HuH-7 (cell line): ENCODE measurements around the gene TBC1D9.

Source experiments
- DNase-seq: peaks from one replicate; pipeline ENCODE4 v3.0.0; 2011; ENCODE audit warnings: low spot score

The TBC1D9 gene

DNA sequence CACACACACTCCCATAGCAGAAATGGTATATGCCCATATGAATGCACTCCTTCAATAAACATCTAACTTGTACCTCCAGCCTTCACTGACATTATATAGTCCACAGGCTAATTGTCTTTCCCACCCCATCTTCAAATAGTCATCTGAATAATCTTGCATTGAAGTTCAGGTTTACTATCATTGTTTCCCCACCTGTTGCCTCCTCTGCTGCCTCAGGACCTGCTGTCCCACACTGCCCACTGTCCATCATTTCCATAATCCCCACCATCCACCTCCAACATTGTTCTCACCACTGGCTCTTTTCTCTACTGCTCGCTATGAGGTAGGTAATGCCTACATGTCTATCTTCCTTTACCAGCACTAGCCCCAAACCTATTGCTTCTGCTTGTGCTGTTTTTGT, 66.1 kb downstream of the TBC1D9 start:
- no peak for DNase-seq

DNA sequence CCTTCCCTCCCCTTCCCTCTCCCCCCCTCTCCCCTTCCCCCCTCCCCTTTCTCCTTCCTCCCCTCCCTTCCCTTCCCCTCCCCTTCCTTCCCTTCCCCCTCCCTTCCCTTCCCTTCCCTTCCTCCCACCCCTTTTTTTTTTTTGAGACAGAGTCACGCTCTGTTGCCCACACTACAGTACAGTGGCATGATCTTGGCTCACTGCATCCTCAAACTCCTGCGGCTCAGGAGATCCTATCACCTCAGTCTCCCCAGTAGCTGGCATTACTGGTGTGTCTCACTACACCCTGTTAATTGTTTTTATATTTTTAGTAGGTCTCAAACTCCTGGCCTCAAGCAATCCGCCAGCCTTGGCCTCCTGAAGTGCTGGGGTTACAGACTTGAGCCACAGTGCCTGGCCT, 66.6 kb downstream of the TBC1D9 start:
- DNase-seq = no peak

DNA sequence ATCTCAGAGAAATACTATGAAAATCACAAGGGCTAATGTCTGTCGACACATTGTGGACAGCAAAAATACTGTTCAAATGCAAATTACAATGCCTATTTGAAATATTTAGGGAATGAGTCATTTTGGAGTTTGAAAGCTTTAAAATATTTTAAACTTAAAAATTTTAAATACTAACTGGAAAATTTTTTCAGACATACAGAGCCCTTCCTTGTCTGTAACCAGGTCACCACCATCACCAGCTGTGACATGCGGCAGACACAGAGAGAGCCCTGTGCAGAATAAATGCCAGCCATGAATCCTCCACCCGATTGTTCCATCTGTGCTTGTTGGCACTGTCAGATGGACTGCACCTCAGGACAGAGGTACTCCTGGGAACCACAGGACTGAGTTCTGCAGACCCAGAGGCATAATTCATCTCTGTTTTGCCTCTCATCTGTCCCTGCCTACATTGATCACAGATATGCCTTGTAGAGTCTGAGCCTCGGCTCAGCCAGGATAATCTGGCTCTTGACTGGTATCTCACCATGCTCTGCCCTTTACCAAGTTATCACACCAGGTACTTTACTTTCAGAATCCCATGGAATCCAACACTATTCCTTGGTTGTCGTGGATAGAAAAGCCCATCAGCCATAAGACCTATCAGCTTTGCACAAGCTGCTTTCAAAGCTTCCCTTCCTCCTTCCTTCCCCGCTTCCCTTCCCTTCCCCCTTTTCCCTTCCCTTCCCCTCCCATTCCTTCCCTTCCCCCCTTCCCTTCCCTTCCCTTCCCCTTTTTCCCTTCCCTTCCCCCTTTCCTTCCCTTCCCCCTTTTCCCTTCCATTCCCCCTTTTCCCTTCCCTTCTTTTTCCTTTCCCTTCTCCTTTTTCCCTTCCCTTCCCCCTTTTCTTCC, 67.2 kb downstream of the TBC1D9 start:
- DNase-seq = no peak

DNA sequence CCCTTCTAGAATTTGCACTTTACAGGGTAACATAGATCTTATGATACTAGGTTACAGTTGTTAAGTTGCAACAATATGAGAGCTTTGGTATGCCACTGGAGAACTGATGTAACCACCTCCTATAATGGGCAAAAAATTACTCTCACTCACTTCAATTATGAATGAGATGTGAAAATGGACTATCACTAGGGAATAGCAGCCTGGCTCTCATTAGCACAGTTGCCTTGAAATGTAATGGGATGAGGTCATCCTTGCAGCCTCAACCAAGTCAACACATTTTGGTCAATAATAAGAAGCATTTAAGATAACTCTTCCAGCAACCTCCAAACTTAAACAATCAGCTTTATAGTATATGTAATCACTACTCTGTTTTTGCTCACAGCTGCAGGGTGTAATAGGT, 69.4 kb downstream of the TBC1D9 start:
- DNase-seq = no peak

DNA sequence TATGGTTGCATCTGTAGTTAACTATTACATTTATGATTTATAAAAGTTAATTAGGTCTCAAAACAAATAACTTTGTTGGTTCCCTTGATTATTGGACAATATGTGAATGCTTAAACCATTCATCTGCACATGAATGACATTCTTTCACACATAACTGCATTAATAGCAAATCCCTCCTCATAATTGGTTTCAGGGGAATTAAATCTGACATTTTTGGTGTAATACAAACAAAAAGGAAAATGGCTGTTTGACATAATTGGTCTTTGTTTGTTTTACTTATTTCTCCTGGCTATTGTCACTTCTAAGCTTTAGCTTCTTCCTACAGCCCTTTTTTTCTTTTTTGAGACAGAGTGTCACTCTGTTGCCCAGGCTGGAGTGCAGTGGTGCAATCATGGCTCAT, 71.9 kb downstream of the TBC1D9 start:
- DNase-seq = no peak

DNA sequence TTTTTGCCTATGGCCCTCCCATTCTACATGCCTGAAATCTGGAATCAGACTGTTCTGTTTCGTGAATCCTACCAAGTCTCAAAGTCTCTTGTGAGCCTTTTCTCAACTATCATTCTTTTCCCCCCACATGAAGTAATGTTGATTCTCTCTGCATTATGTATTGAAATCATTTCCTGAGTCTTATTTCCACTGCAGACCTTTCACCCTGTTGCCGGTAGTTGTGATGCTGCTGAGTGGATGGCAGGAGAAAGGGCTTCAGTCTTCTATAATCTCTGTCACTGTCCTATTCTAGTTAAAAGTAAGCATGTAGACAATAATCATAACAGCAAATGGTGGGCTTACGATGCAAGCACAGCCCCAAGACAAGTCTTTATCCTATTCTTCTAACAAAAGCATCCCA, 75.0 kb downstream of the TBC1D9 start:
- no peak for DNase-seq

DNA sequence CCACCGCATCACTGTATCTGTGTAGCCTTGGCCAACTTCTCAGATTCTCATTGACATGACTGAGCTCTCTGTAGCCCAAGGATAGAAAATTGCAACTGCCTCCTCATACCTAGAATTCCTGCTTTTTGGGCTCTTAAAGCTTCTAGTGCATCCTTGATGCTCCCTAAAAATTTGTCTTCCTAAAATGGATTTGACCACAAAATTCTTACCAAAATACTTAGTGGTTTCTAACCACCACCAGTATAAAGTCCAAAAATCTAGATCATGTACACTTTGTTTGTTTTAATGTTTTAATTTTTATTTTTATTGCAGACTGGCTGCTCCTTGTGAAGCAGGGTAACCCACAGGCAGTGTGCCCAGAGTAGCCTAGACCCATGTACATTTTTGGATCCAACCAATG, 75.5 kb downstream of the TBC1D9 start:
- no peak for DNase-seq

DNA sequence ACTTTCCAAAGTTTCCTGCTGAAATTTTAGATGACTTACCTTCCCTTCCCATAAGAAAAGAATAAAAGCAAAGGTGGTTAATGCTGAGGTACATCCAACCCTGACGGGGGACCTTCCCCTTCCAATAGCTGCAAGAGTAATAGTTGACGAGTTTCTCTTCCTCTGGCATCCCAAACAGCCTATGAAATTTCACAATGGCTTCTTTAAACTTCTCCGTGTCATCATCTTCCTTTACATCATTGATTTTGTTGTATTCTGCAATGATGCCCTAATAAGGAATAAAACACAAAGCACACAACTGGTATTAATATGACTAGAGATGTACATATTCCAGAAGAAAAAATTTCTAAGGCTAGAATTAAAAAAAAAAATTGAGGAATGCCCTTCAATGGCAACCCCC, 76.6 kb downstream of the TBC1D9 start:
- no peak for DNase-seq

DNA sequence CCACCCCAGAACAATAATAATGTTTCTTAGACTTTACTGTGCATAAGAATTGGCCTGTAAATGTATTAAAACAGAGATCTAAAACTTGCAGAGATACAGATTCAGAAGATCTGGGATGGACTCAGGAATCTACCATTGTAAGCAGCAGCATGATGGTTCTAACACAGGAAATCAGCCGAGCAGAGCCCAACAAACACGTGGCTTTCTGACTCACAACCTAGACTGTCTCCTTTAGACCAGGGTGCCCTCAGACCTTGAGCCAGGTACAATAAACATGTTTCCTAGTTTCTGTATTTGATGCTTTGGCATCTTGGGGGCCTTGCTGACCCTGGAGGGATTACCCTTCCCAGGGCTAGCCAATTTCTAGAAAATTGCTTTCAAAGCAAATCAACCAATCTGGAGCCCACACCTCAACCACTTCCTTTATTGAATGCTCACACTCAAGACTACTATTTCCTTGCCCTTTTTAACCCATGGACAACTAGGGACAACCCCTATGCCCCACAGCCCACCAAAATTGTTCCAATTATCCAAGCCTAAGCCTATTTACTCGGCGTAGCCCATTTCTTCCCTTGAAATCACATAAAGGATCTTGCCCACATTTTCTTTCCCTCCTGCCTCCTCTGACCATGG, 80.5 kb downstream of the TBC1D9 start:
- DNase-seq = no peak

DNA sequence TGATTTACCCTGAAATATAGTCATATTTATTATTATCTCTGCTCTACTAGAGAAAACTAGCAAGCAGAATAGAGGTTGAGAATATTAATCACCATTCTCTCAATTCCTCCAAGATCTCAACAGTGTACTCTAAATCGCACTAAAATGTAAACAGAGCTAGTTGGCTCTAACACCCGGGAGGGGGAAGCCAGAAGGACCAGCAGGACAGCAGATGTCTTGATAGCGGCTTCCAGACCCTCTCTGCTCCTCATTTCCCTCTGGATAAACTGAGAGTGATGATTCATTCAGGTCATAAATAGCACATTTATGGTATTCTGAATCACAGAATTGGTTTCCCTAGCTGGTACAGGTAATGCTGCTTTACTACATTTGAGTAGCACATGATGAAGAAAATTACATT, 82.5 kb downstream of the TBC1D9 start:
- DNase-seq = no peak

DNA sequence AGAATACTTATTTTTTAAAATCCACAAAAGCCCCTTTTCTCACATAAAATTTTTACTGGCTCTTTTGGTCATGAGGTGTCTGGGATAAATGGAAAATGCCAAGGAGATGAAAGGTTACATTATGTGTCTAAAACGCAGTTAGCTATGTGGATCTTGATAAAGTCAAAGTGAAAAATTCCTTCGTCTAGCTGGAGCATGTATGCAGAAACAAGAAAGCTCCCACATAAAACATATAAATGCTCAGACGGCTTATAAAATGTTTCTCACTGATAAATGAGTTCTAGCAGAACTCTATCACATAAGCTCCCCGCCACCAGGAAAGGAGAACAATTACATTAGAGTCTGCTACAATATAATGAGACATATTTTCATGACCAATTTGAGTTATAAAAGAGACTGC, 83.8 kb downstream of the TBC1D9 start:
- DNase-seq = no peak

DNA sequence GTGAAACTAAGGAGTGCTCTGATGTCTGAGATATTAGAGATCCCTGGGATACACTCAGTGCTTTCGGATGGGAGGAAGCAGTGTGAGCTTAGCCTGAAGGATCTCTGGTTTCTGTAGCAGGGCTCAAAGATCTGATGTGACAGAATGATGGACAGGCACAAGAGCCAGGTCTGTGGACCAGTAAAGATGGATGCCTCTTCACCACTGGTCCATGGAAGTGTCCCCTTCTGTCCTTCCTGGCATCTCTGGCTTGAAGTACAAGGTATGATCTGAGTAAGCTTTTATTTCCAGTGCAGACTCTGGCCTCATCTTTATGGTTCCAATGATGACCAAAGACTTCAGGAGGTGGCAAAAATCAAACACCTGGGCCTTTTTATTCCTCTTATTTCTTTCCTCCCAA, 88.1 kb downstream of the TBC1D9 start:
- no peak for DNase-seq

DNA sequence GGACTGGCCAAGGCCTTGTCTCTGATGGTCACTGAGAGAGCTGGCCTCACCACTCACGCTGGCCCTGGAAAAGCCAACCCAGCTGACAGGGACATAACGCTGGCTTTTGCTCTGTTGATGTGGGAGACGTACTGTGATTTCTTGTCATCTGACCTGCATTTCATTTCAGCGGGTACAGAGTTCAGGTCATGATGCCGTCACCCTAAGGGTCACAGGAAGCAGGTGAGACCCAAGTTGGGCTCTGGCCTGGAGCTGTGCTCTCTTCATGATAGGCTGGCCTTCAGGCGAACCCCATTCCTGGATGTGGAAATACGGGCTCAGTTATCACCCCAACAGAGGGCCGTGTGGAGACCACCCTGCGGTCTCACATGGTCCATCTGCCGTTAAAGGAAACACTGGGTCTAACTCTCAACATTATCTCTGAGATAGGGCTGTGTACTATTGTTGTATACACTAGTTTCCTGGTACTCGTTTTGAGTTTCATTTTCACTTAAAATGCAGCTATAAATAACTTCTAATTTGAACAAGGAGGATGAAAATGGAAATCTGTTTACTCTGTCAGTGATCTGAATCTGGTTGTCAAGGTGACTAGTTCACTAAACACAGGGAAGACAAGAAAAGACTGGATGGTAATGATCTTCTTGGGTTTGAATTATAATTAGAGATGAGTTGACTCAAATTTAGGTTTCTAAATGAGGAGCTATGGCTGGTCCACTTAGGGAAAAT, 89.1 kb downstream of the TBC1D9 start:
- no peak for DNase-seq

DNA sequence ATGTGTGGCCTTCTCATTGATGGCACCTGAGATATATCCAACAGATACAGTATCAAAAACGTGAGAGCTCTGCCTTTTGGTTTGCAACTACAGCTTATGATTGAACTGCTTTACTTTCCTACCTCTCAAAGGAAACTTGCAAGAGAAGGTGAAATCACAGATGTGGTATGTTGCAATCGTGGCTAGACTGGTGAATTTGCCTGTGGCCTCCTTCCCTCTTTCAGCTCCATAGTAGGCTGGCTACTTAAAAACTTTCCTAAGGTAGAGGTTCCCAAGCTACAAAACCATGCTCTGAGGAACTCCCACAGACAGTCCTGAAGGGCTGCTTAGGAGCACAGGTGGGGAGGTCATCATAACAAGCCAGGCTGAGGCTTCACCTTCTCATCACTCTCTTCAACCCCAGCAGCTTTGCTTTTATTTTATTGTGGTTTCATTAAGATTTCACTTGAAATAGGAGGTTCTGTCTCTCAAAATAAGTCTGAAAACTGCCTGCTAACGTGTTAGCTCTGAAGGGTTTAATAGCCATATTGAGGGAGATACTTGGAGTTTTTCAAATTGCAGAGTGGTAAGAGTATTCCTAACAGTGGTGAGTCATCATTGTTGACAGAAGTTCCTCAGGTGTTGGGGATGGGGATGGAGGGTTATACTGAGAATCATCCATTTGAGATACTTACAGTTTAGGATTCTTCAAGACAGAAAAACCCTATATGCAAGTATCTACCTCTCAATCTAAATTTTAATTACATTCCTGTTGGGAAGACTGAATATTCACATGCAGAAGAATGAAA, 93.9 kb downstream of the TBC1D9 start:
- DNase-seq = no peak

DNA sequence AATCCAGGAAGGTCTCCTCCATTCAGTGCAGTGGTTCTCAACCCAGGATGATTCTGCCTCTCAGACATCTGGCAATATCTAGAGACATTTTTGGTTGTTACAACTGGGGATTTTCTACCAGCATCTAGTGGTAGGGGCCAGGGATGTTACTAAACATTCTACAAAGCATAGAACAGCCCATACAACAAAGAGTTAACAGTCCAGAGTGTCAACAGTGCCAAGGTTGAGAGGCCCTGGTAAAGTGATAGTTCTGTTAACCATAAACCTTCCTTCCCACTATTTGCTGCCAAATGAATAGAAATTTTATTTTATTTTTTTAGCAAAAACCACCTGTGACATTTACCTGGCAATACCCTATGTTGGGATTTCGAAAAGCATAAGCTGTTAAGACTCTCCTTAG, 94.6 kb downstream of the TBC1D9 start:
- DNase-seq = no peak

DNA sequence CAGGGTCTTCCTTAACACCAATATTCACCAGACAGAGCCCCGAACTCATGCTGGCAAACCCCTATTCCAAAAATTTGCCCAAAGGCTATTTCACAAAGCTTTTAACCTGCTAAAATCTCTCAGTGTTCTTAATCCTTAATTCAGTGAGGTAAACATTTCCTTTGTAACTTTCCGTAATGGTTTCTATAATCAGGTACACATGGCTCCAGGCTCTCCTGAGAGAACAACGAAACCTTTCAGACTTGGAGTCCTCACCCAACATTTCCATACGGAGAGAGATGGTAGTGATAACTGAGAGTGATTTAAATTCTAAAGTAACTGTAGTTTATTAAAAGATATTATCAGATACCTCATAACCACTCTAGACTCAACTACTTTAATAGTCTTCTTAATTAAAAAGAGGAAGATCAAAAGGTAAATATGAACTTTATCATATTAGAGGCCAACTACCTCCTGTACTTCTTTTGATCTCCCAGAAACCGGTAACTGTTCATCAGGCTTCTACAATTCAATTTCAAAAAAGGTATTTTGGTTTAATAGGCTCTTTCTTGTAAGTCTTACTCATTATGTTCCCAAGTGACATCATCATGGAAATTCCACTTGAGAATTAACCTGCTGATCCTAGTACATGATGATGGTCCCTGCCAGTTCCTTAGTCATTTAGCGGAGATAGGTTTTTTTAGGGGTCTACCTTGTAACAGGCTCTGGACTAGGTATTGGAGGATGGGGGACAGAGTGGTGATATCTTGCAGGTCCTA, 96.1 kb downstream of the TBC1D9 start:
- DNase-seq = no peak

DNA sequence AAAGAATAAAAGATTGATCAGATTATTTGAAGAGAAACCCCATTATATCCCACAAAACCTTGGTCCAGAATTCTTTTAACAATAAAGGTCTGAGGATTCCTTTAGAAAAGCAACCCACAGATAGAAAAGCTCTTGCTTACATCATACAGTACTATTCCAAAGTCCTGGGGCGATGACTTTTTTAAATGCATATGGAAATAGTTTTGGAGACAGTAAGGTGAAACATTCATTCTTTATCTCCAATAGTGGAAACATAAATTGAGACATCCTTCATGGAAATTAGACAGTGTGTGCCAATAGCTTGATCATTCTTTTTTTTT, 101.7 kb downstream of the TBC1D9 start:
- no peak for DNase-seq

DNA sequence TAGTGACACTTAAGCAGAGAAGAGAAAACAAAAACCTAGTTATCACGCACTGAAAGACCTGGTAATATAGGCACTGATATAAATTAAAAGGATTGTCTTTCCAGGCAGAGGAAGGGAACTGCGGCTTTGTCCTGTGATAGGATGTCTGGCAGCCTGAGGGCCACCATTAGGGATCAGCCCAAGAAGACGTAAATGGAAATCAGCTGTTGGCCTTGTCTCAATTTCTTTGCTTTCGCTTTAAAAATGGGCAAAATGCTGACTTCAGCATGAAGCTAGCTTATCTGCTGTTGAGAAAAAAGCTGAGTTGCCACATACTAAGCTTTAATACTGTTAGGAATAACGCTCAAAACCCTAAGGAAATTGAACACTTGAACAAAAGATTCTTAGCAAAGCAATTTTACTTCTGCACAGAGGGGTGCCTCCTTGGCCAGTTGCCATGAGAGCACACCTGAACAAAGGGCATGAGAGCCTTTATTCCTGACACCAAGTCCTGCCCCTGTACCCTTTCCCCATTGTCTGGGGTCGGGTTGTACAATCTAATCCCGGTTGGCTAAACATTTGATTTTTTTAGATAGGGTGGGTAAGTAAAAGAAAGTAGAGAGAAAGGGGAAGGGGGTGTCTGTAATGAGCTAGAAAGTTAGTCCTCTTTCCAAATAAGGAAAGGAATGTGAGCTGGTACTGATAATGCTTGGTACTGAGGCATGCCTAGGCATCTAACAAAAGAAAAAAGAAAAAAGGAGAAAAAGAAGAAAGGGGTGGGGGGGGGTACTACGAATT, 102.3 kb downstream of the TBC1D9 start:
- no peak for DNase-seq

DNA sequence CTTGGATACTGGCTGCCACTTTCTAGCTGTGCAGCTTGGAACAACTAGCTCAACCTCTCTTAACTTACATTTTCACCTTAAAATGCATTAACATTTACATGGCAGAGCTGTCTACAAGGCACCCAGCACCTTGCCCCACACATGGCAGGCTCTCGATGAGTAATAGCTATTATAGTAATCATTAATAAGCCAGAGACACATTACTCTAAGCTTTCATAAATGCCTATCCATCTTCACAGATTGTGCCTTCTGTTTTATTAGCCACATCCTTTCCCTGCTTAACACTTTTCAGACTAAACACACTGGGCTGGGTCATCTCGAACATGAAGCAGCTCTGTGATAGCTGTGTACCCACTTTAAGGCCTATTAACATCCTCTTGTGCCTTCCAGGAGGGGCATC, 103.6 kb downstream of the TBC1D9 start:
- DNase-seq = no peak

DNA sequence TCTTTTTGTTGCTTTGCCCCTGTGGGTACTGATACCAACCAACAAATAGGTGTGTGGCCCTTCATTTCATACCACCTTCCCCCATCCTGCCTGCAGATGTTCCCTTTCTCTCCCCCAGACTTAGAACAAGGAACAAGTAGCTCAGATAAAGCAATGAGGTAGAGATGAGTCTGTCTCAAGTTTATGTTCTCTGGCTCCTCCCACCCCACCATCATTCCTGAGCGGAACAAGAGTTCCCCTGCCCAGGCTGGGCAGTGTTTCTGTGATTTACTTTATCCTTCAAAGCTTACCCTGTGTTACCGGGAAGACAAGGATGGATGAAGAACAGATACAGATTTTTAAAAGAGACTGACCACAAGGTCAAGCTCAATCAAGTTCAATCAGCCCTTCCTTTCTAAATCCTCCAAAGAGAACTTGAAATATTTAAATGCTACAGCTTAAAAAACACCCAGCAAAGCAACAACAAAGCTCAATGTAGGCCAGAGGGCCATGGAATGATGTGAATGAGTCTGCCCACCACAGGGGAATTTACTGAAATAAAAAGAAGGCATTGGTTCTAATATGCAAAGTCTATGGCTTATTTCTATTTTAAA, 107.4 kb downstream of the TBC1D9 start:
- no peak for DNase-seq
